Liver (tissue), 3 donors: ENCODE data around the gene CYP2B6.

Experiments
- CTCF ChIP-seq: fragments of 150-350 bp; IDR thresholded peaks from 2 replicates; pipeline ENCODE4 v1.5.1; 2017; ENCODE audit warnings: improper control_type of control experiment, low read depth, low read length; ENCODE audit not compliant: missing input control
- FOXA2 ChIP-seq: IDR thresholded peaks from 2 replicates; pipeline ENCODE4 v1.6.1; 2016; ENCODE audit warnings: antibody characterized with exemption
- SP1 ChIP-seq: IDR thresholded peaks from 2 replicates; pipeline ENCODE4 v1.6.1; 2018; ENCODE audit warnings: antibody characterized with exemption, mild to moderate bottlenecking
- TF ChIP-seq, protein P1 (sequence below): IDR thresholded peaks from 2 replicates; pipeline ENCODE4 v1.6.1; 2016; ENCODE audit warnings: antibody characterized with exemption
- TF ChIP-seq, protein P2 (sequence below): IDR thresholded peaks from 2 replicates; pipeline ENCODE4 v1.6.1; 2016; ENCODE audit warnings: antibody characterized with exemption
- donor health status: healthy.
- donor health status: healthy.

DNA sequence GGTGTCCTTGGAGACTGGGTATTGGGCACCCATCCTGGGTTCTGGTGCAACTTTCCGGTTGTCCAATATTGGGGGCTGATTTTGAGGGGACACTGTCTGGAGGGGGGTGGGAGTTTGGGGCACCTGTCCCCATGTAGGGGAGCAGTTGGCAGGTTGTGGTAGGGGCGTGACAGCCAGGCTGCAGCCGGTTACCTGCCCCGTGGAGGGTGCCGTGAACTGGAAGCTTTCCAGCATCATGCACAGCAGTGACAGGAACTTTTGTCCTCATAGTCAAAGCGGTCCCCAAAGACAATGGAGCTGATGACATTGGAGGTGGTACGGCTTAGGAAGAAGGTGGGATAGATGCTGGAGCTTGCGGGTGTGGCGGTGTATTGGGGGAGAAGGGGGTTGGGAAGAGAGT lies 34.3 kb downstream of the CYP2B6 start:
- no peak for TF ChIP-seq FOXA2
- TF ChIP-seq SP1 = no peak
- no peak for TF ChIP-seq CTCF
- TF ChIP-seq, protein P1, sequence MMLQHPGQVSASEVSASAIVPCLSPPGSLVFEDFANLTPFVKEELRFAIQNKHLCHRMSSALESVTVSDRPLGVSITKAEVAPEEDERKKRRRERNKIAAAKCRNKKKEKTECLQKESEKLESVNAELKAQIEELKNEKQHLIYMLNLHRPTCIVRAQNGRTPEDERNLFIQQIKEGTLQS = no peak
- TF ChIP-seq, protein P2, sequence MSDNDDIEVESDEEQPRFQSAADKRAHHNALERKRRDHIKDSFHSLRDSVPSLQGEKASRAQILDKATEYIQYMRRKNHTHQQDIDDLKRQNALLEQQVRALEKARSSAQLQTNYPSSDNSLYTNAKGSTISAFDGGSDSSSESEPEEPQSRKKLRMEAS = no peak
